ENCODE measurements around the gene HDLBP.

The HDLBP gene

DNA sequence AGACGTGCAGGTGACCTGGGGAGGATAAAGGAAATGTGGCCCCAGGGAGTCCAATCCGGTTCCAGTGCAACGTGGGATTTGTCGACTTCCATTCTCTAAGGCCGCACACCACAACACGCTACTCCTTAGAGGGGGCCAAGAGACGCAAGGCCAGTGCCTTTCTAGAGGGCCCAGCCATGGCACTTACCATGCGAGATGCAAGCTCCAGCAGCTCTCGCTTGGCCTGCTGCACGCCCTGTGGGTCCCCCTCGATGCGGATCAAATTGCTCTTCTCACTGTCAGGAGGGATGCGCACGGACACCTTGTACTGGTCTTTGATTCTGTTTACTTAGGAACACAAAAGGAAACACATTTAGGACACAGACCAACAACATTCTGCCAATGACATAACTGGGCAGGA lies 65.8 kb downstream of the HDLBP start:
- DNase-seq (ENCODE audit: low spot score), result no peak

GRCh38 chr2:241248897-241249296 lies 66.6 kb downstream of the HDLBP start:
- DNase-seq (ENCODE audit: low spot score), result no peak

- no peak for DNase-seq (ENCODE audit: low spot score)
These were observed 67.2 kb downstream of the HDLBP start for GRCh38 chr2:241248289-241248688.

GRCh38 chr2:241244368-241244767 lies 71.1 kb downstream of the HDLBP start:
- no peak for DNase-seq (ENCODE audit: low spot score)

DNA sequence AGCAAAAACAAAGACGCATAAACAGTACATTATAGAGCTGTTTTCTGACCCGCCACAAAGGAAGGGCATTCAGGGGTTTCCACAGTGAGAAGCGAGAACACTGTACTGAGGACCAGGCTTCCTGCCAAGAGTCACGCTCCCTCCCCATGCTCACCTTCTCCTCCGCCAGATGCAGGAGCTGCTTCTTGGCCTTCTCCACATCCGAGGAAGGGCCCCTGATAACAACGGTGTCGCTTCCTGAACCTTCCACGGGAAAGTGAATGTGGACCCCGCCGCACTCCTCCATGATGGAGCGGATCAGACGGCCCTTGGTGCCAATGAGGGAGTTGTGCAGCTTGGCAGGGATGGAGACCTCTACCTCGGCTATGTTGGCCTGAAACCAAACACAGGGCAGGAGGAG lies 73.2 kb downstream of the HDLBP start:
- DNase-seq (ENCODE audit: low spot score), result no peak

DNA sequence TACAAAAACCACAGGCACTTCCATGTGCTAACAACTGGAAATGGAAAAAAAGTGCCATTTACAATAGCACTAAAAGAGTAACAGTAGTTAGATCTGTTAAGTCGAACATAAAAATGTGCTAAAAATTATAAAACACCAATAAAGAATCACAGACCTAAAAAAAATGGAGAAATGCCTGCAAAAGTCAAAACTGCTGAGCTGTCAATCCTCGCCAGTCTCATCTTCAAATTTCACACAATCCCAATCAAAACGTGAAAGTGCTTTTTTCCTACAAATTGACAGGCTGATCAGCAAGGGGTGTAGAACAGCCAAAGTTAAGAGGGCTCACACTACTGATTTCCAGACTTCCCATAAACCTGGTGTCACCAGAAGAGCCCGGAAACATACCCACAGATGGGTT lies 73.8 kb downstream of the HDLBP start:
- DNase-seq (ENCODE audit: low spot score), result no peak

GRCh38 chr2:241240320-241241004 lies 75.0 kb downstream of the HDLBP start:
- DNase-seq (ENCODE audit: low spot score), result no peak

DNA sequence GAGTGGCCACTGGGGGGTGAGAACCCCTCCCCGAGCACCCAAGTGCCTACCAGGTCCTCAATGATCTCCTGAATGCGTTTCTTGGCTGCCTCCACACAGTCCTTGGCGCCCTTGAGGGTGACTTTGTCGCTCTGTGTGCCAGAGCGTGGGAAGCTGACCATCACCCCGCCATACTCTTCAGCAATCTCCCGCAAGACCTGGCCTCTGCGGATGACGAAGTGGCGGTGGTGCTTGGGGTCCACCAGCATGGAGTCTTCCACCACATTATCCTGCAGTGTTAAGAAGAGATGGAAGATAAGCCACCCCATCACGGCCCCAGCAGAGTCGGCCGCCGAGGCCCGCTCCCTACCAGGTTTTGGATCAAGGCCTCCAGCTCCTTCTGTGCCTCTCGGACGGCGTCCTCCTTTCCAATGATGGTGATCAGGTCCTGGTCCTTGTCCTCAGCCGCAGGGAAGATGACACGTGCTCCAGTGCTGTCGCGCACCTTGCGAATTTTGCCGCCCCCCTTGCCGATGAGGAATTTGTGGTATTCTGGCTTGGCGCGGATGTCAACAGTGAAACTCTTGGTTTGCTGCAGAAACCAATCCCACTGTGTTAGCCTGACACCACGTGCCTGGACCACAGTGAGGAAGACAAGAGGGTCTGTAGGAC lies 75.8 kb downstream of the HDLBP start:
- DNase-seq (ENCODE audit: low spot score), result no peak

DNA sequence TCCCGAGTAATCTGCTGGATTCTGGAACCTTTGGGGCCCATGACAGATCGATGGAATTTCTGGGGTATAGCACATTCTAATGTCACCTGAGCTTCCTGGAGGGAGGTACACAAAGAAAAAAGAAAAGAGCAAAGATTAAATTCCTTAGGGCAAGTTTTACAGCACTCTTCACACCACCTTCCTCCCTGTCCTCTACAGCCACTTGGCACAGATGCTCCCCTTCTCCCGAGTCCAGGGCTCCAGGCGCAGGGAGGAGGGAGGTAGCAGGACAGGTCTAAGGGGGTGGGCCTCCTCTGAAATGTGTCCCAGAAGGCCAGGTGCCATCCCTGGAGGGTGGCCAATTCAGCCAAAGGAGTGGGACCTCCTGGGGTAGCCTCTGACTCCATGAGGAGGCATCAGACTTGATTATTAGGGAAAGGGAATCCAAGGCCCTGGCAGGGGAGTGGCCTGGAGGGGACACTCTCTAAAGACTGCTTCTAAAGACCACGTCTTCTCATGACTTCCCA lies 76.7 kb downstream of the HDLBP start:
- DNase-seq (ENCODE audit: low spot score), result no peak

DNA sequence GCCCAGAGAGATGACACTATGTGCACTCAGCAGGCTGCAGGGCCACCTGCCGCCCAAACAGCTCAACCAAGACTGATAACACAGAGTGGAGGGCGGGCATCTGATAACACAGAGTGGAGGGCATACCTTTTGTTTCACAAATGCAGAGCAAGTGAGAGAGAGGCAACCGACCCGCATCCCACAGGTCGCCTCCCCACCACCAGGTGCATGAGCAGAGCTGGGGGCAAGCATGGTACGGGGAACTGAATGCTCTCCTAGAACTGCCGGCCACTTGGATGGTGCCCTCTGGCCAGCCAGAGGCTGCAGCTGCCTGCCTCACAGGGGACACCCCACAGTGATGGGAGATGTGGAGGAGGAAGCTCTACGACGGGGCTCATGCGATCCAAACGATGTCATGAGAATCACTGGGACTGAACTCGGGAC lies 77.5 kb downstream of the HDLBP start:
- no peak for DNase-seq (ENCODE audit: low spot score)

GRCh38 chr2:241237047-241237446 lies 78.4 kb downstream of the HDLBP start:
- DNase-seq (ENCODE audit: low spot score), result no peak

GRCh38 chr2:241235859-241236593 lies 79.4 kb downstream of the HDLBP start:
- no peak for DNase-seq (ENCODE audit: low spot score)

DNA sequence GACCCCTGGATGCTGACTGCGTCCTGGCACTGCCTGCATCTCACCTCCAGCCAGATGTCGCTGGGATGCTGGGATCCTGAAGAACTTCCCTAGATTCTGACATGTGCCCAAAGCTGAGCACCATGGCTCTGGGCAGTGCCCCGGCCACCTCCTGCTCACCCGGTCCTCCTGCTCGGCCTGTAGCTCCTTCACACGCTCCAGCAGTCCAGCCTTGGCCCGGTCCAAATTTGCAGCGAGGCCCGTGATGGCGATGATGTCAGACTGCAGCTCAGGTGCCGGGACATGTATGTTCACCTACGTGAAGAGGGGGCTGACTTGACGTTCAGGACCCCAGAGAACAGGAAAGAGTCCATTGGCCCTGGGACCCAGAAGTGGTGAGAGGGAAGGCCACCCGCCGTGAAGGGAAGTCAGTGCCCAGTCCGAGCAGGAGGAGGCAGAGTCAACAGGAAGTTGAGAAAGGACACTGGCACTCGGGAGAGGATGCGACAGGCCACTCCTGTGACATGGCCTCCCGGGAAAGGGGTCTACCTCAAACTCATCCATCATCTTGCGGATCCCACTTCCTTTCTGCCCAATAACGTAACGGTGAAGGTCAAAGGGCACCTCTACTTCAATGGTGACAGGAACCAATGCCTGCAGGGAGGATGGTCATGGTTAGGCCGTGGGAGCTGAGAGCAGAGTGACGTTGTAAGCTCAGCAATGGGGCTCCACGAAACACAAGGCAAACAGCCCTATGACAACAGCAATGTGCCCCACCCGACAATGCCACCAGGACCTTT lies 80.3 kb downstream of the HDLBP start:
- DNase-seq (ENCODE audit: low spot score), result no peak

GRCh38 chr2:241234066-241234790 lies 81.2 kb downstream of the HDLBP start:
- DNase-seq (ENCODE audit: low spot score), result no peak

DNA sequence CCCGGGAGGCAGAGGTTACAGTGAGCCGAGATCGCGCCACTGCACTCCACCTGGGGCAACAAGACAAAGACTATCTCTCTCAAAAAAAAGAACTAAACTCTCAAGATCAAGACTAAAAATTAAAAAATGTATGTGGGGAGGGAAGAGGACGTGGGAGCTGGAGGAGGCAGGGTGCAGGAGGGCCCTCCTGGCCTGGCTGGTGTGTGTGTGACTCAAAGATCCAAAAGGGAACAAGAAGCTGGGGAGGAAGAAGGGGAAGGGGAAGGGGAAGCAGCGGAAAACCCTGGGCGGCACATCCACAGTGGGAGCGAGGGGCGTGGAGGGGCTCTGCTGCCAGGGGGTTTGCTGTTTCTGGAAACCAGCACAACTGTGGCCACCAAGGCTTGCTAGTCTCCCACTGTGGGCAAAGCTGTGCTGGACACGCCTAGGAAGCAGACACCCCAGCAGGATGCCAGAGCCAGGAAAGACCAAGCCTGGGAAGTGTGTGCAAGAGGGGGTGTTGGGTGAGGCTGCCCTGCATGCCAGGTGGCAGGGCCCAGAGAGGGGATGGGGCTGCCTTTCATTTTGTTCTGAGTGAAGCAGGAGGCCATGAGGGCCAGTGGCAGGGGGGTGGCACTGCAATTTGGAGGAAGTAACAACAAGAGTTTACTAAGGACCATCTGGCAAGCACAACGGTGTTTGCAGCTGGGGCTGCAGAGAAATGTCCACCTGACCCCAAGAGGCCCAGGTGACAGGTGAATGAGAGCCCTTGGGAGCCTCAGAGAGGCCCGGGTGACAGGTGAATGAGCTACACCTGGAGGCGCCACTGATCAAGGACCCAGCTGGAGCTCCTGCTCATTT lies 82.5 kb downstream of the HDLBP start:
- no peak for DNase-seq (ENCODE audit: low spot score)

- no peak for DNase-seq (ENCODE audit: low spot score)
These were observed 85.0 kb downstream of the HDLBP start for GRCh38 chr2:241230435-241230834.

GRCh38 chr2:241229563-241230401 lies 85.7 kb downstream of the HDLBP start:
- DNase-seq (ENCODE audit: low spot score), result no peak

DNA sequence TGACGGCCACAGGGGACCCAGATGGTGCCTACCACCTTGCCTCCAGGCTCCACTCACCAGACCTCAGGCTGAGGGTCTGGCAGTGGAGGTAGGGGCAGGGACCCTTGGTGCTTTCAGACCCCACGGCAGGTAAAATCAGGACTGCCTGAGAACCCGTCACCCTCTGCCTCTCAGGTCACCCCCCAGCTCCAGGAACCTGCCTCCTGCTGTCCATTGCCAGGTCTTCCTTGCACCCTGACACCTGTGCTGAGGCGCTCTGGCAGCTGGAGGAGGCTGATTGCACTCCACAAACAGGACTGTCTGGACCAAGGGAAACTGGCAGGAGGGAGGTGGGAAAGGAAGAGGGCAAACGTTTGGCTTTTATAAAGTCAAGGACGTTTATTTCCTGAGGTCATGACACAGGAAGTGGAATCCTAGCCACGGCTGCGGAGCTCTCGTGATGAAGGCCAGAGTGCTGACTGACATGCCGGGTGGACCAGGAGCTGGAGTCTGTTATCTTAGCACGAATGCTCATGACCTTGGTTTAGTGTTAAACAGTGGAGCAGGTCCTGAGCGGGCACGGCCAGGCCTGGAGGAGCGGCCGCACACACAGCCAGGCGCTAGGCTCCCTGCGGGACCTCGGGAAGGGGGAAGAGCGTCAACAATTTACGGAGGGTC lies 86.5 kb downstream of the HDLBP start:
- no peak for DNase-seq (ENCODE audit: low spot score)

Data from AG08395 (cell line).